Activated T-helper 1 cell treated with anti-CD3 and anti-CD28 coated beads, Interleukin-12 subunit alpha, Interleukin-12 subunit beta, Interleukin-2, Interleukin-4 antibody, amounts not matched to agents 30 ng/mL and 10 ng/mL and 1 ng/mL, durations not matched to agents 14 hours and 24 hours and 36 hours (primary cell): Measurements from ENCODE around the gene C17orf67. TPM values are rescaled to one million over a fixed set of nuclear protein-coding genes. Genes with fewer than 3 reads are reported as not detected.
A peak's percentile ranks its signal among the peaks of the same experiment; 100 is the strongest.

Source experiments
- DNase-seq: peaks from one replicate; pipeline ENCODE4 v3.0.0; 2021; ENCODE audit warnings: low spot score
- H3K27ac Mint-ChIP-seq: one replicate; pipeline ENCODE4 v1.8.0; 2021; ENCODE audit warnings: mild to moderate bottlenecking, mixed read lengths
- H3K27me3 Mint-ChIP-seq: one replicate; pipeline ENCODE4 v1.8.0; 2022; ENCODE audit warnings: mild to moderate bottlenecking, moderate library complexity, mixed read lengths; ENCODE audit not compliant: insufficient read depth
- H3K36me3 Mint-ChIP-seq: one replicate; pipeline ENCODE4 v1.8.0; 2021; ENCODE audit warnings: low read depth, mixed read lengths
- H3K4me1 Mint-ChIP-seq: one replicate; pipeline ENCODE4 v1.8.0; 2021; ENCODE audit warnings: low read depth, mixed read lengths
- H3K4me3 Mint-ChIP-seq: one replicate; pipeline ENCODE4 v1.8.0; 2021; ENCODE audit warnings: mild to moderate bottlenecking, moderate library complexity, mixed read lengths
- H3K9me3 Mint-ChIP-seq: one replicate; pipeline ENCODE4 v1.8.0; 2021; ENCODE audit warnings: mixed read lengths
- intact Hi-C: fragments of 100-400 bp; cut with micrococcal nuclease; formaldehyde crosslinking; loops from one replicate; pipeline ENCODE4 v1.15.1; 2024
- total RNA-seq: library from RNA; stranded (reverse); gene quantifications from 2 replicates; pipeline ENCODE4 v1.2.3, GENCODE V29; 2022

C17orf67 gene
- total RNA-seq, 1 donor from 2014 or later = 3.1 TPM

DNA sequence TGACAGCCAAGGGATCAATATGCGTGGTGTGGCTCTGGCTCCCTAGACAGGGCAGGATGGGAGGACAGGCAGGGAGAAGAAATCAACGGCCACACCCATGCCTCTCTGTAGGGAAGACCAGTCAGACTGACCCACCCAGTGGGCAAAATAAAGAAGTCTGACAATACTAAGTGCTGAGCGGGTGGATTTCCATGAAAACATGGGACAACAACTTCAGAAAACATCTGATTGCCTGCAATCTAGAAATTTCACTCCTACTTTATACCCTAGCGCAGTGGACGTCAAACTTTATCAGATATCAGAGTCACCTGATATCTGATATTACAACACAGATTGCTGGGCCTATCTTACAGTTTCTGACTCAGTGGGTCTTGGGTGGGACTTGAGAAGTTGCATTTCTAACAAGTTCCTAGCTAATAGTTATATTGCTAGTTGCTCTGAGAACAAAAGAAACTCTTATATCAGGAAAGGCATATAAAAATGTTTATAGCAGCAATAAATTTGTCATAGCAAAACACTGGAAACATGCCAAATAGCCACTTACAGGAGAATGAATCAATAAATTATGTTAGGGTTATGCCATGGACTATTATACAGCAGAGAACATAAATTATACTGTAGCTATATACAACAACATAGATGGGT, 38.4 kb downstream of the C17orf67 start:
- peaks cover 7% of the 10 kb centered on the region for H3K9me3 Mint-ChIP-seq
- H3K4me1 Mint-ChIP-seq = no peaks in the 10 kb centered on the region
- H3K4me3 Mint-ChIP-seq = no peak overlapping the region

DNA sequence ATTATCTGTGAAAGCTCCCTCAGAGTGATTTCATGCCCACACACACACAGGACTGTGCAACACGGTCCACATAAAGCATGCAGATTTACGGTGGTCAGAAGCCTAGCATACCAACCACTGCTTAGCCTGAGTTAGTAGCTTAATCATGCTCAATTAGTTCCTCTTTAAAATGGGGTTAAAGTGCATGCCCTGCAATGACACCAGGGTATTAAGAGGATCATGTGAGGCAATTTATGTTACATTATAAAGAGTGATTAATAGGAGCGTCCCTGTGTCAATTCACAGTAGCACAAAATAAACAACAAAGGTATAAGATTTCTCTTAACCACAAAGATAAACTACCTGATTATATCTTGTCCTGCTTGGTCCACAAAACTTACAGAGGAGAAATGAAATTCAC, 39.8 kb downstream of the C17orf67 start:
- H3K4me3 Mint-ChIP-seq = no peak overlapping the region
- no peaks in the 10 kb centered on the region for H3K4me1 Mint-ChIP-seq
- intact Hi-C loops = no loop called here
- no peak overlapping the region for H3K27ac Mint-ChIP-seq
- peaks cover 14% of the 10 kb centered on the region for H3K9me3 Mint-ChIP-seq
- peaks cover 11% of the 10 kb centered on the region for H3K36me3 Mint-ChIP-seq
- no peaks in the 10 kb centered on the region for H3K27me3 Mint-ChIP-seq
- no peak for DNase-seq

More for the DNA sequence above, 38.4 kb downstream of the C17orf67 start:
- intact Hi-C loops = no loop called here
- H3K27ac Mint-ChIP-seq = no peak overlapping the region
- DNase-seq = no peak
- peaks cover 9% of the 10 kb centered on the region for H3K36me3 Mint-ChIP-seq
- no peaks in the 10 kb centered on the region for H3K27me3 Mint-ChIP-seq

DNA sequence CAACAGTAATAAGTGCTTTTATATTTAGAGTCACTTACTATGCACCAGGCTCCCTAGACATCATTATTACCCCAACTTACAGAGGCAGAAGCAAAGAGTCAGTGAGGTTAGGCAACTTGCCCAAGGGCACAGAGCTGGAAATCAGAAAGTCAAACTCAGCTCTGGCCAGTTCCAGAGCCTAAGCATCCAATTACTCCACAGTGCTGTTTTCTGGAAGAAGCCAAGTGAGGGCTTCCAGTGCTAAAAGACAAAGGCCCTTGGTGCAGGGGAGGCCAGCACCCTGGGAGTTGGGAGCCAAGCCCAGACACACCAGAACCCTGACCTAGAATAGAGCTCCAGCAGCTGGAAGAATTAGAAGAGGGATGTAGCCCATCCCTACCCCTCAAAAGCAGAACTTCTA, 40.2 kb downstream of the C17orf67 start:
- no peak for DNase-seq
- Mint-ChIP-seq H3K4me1 (no peaks in the 10 kb centered on the region), H3K9me3 (peaks cover 14% of the 10 kb centered on the region), H3K4me3 (no peak overlapping the region), H3K36me3 (peaks cover 11% of the 10 kb centered on the region), H3K27me3 (no peaks in the 10 kb centered on the region), H3K27ac (no peak overlapping the region)
- intact Hi-C loops = no loop called here

DNA sequence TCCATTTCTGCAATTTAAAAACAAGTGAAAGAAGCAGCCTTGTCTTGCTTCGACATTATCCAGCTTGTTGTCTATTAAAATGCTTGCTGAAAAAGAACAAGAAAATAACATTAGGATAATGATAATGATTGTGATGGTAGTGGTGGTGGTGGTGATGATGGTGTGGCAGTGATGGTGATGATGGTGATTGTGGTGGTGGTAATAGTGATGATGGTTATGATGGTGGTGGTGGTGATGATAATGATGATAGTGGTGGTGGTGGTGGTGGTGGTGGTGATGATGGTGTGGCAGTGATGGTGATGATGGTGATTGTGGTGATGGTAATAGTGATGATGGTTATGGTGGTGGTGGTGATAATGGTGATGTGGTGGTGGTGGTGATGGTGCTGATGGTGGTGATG, 41.5 kb downstream of the C17orf67 start:
- Mint-ChIP-seq H3K4me3 (no peak overlapping the region), H3K9me3 (peaks cover 14% of the 10 kb centered on the region), H3K4me1 (peaks cover 7% of the 10 kb centered on the region), H3K27me3 (no peaks in the 10 kb centered on the region), H3K36me3 (peaks cover 11% of the 10 kb centered on the region), H3K27ac (no peak overlapping the region)
- intact Hi-C loops = no loop called here
- no peak for DNase-seq

DNA sequence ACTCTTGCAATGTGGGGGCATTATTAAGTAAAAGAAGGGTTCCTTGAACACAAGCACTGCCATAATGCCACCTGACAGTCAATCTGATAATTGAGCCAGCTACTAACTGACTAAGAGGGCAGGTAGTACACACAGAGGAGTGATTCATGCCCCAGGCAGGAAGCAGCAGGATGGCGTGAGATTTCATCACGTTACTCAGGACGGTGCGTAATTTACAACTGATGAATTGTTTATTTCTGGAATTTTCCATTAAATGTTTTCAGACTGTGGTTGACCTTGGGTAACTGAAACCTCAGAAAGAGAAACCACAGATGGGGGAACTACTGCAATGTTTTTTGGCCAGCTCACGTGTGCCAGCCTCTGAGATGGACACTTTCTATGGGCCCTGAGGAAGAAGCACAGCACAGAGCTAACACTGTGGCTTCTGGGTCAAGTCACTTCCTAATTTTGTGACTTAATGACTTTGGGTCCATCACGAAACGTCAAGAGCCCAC, 46.7 kb downstream of the C17orf67 start:
- Mint-ChIP-seq H3K27ac (peak overlapping the region; percentile 82), H3K27me3 (peaks cover 2% of the 10 kb centered on the region), H3K36me3 (peaks cover 6% of the 10 kb centered on the region), H3K9me3 (peaks cover 9% of the 10 kb centered on the region), H3K4me3 (peak overlapping the region; percentile 40), H3K4me1 (peaks cover 30% of the 10 kb centered on the region)
- intact Hi-C loops = loop anchor here (2.0 to 10.0 kb wide), 2 partner anchors 48 to 762 kb away; partner anchors contain the start of gene DGKE
- DNase-seq = peak; percentile 34

DNA sequence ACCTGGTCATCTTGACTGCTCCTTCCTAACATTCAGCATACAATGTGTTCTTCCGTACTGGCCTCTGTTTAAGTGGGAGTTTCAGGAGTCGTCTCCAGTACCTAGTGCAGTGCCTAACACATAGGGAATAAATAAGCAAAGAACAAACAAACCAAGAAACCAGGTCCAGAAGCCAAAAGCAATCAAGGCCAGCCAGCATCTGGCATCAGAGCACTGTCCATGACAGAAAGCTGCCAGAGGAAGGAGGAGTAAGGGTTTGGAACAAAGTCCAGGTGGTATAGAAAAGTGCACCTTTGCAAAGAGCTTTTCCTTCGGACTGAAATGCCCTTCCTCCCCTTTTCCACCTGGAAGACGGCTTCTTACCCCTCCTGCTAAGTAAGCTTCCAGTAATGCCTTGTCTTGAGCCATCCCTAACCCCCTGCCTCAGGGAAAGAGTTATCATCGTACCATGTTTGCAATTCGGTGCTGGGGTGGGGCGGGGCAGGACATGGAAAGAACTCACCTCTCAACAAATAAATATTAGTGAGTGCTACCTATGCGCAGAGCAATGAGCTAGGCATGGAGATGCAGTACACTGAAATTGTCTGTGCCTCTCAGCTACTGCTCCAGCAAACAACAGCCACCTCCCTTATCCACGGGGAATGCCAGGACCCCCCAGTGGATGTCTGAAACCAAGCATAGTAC, 47.6 kb downstream of the C17orf67 start:
- no peak overlapping the region for H3K4me3 Mint-ChIP-seq
- intact Hi-C loops = loop anchor here (2.0 to 10.0 kb wide), 2 partner anchors 49 to 761 kb away; partner anchors contain the start of gene DGKE
- peaks cover 2% of the 10 kb centered on the region for H3K27me3 Mint-ChIP-seq
- no peak for DNase-seq
- H3K4me1 Mint-ChIP-seq = peaks cover 30% of the 10 kb centered on the region
- peaks cover 7% of the 10 kb centered on the region for H3K9me3 Mint-ChIP-seq
- peaks cover 5% of the 10 kb centered on the region for H3K36me3 Mint-ChIP-seq
- peak overlapping the region; percentile 82 for H3K27ac Mint-ChIP-seq

DNA sequence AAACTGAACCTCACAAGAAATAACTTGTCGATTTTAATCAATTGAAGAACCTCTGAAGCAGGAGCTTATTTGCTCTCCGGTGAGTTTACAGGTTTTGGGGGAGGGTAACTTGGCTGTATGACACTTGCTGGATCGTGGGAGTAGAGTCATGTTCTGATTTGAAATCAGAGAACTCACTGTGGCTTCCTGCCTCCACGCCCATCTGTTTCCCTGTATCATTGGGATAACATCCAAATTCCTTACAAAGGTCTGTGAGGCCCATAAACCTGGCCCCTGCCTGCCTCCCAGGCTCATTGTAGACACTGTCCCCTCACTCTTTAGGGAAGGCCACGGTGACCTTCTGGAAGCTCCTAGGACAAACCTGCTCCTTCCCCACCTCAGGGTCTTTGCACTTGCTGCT, 48.3 kb downstream of the C17orf67 start:
- Mint-ChIP-seq H3K36me3 (peaks cover 2% of the 10 kb centered on the region), H3K4me3 (no peak overlapping the region), H3K4me1 (peaks cover 34% of the 10 kb centered on the region), H3K27me3 (peaks cover 2% of the 10 kb centered on the region), H3K27ac (peak overlapping the region; percentile 20), H3K9me3 (peaks cover 7% of the 10 kb centered on the region)
- DNase-seq = no peak
- intact Hi-C loops = loop anchor here (10.0 kb wide), 1 partner anchor 761 kb away; no protein-coding TSS in a partner anchor

DNA sequence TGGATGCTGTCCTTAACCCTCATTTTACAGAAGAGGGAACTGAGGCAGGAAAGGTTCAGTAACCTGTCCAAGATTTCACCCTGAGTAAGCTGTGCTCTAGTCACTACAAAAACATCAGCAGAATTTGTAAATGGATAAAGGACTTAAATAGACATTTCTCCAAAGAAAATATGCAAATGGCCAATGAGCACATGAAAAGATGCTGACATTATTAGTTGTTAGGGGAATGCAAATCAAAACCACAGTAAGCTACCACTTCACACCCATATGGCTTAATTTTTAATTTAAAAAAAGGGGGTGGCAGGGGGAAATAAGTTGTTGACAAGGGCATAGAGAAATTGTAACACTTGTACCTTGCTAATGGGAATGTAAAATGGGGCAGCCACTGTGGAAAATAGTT, 51.4 kb downstream of the C17orf67 start:
- Mint-ChIP-seq H3K27me3 (peaks cover 2% of the 10 kb centered on the region), H3K4me1 (peaks cover 46% of the 10 kb centered on the region), H3K36me3 (no peaks in the 10 kb centered on the region), H3K4me3 (no peak overlapping the region), H3K27ac (no peak overlapping the region), H3K9me3 (no peaks in the 10 kb centered on the region)
- intact Hi-C loops = loop anchor here (10.0 kb wide), 1 partner anchor 758 kb away; no protein-coding TSS in a partner anchor
- no peak for DNase-seq

DNA sequence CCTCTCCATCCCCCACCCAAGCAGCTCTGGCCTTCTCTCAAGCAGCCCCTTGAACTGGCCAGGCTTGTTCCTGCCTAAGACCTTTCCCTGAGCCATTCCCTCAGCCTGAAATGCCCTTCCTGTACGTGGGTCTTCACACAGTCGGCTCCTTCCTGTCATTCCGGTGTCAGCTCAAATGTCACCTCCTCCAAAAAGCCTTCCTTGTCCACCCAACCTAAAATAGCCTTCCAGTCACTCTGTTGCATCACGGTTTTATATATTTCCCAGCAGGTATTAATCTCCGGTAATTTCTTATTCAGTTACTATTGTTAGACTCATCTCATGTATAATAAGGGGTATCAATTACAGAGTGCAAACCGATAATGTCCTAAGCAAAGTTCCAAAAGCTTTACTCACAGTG, 51.8 kb downstream of the C17orf67 start:
- Mint-ChIP-seq H3K9me3 (no peaks in the 10 kb centered on the region), H3K27me3 (no peaks in the 10 kb centered on the region), H3K4me3 (no peak overlapping the region), H3K4me1 (peaks cover 41% of the 10 kb centered on the region), H3K27ac (no peak overlapping the region), H3K36me3 (no peaks in the 10 kb centered on the region)
- intact Hi-C loops = loop anchor here (2.0 to 10.0 kb wide), 2 partner anchors 19 to 757 kb away; no protein-coding TSS in a partner anchor
- no peak for DNase-seq

DNA sequence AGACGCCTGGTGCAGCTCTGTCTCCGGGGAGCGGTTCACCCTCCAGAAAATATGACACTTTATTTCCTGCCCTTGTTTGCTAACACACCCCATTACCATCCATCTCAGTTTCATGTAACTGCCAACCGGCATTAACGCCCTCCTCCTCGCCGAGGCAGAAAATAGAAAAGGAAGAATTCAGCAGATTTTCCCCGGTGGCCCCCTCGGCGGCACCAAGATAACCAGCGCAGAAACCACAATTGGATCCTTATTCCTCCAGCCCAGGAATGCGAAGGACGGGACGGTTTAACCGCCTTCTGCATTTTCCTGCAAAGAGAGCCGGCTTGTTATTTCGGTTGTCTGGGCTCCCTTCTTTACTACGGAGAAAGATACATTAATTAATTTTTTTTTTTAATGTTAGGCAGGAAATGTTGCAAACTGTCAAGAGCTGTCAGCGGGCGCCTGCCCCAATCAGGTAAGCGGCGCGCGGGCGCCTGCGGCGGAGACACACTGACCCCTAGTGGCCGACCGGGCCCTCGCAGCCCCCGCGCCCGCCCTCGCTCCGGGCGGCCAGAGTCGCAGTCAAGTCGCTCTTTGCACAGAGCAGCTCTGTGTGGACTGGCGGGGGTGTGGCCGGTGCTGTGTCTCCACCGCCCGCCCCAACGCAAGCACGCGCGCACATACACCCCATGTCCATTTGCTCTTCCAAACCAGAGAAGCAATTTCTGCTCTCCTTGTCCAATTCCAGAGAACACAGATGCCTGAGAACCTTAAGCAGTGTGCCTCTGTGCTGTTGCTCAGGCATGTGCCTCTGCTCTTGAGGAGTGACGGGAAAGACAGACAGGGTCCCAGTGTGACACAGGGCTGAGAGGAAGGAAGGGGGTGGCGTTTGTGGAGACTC, 53.6 kb downstream of the C17orf67 start:
- Mint-ChIP-seq H3K27me3 (no peaks in the 10 kb centered on the region), H3K4me1 (peaks cover 25% of the 10 kb centered on the region), H3K9me3 (no peaks in the 10 kb centered on the region), H3K4me3 (peak overlapping the region; percentile 84), H3K27ac (peak overlapping the region; percentile 85), H3K36me3 (no peaks in the 10 kb centered on the region)
- DNase-seq = peak; percentile 87
- intact Hi-C loops = loop anchor here (1.0 to 10.0 kb wide), 6 partner anchors 17 to 755 kb away; no protein-coding TSS in a partner anchor

DNA sequence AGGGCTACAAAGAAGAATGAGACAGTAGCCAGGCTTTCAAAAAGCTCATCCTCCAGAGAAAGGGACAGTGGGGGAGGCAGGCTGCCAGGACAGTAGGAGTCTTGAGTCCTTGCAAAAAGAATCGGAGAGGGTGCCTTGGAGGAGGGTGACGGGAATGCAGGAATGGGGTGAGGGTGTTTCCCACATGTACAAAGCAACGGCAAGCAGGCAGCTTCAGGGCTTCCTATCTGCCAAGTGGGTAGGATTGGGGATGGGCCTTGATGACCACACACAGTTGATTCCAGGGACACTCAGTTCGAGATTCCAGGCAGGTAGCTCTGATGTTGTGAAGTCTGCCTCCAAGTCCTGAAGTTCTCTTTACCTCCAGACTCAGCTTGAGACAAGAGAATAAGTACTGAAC, 54.4 kb downstream of the C17orf67 start:
- no peaks in the 10 kb centered on the region for H3K36me3 Mint-ChIP-seq
- peak overlapping the region; percentile 84 for H3K4me3 Mint-ChIP-seq
- intact Hi-C loops = no loop called here

DNA sequence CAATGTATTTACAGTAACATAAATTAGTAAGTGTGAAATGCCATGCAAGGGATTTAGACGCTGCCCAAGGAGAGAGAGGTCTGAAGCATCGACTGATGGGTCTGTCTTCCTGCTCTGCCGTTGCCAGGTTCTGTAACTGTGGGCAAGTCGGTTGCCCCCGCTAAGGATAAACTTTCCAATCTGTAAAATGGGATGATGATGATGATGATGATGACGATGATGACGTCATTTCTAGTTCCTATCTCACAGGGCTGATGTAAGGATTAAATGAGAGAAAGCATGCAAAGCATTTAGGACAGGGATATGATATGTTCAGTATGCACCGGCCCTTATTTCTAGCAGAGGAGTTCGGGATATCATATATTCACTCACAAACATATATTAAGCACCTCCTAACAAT, 54.8 kb downstream of the C17orf67 start:
- no peak overlapping the region for H3K27ac Mint-ChIP-seq
- H3K36me3 Mint-ChIP-seq = no peaks in the 10 kb centered on the region
- DNase-seq = no peak
- peaks cover 22% of the 10 kb centered on the region for H3K4me1 Mint-ChIP-seq
- intact Hi-C loops = no loop called here
- no peaks in the 10 kb centered on the region for H3K9me3 Mint-ChIP-seq
- H3K4me3 Mint-ChIP-seq = peak overlapping the region; percentile 29
- no peaks in the 10 kb centered on the region for H3K27me3 Mint-ChIP-seq

More for the DNA sequence above, 54.4 kb downstream of the C17orf67 start:
- no peaks in the 10 kb centered on the region for H3K9me3 Mint-ChIP-seq
- peak overlapping the region; percentile 85 for H3K27ac Mint-ChIP-seq
- no peak for DNase-seq
- no peaks in the 10 kb centered on the region for H3K27me3 Mint-ChIP-seq
- peaks cover 22% of the 10 kb centered on the region for H3K4me1 Mint-ChIP-seq
